ENCODE data around the gene NTNG1. TPM values are rescaled to one million over a fixed set of nuclear protein-coding genes. Genes with fewer than 3 reads are reported as not detected.

The NTNG1 gene
- total RNA-seq, 1 experiment from 2014 or later: not detected

DNA sequence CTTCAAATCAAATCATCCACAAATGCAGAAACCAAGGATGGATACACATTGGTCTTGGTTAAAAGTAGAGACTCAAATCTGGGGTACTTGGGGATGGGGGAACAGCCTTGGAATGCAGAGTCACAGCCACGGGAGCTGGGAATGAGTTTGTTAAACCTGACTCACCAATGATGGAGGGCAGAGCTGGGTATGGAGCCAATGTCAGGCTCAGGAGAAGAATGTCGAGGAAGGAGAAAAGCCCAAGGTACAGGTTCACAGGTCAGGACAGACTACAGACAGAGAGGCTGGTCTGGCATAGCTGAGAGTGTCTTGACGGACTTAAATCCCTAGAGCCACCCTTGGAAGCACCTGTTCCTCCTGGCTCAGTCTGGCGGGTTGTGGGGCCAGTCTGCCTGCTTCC, 237.6 kb downstream of the NTNG1 start:
- DNase-seq: peak; percentile 33 to 43
- Histone ChIP-seq H3K27ac (no peak overlapping the region), H3K4me1 (peaks cover 13% of the 10 kb centered on the region; the same call in 1 of the 2 replicates), H3K27me3 (0 out of 2 replicates have a peak, but pooled peaks cover 3% of the 10 kb centered on the region), H3K36me3 (no peaks in the 10 kb centered on the region), H3K4me3 (no peak overlapping the region), H3K9me3 (replicated peaks) (no peaks in the 10 kb centered on the region)

- H3K36me3 ChIP-seq: no peaks in the 10 kb centered on the region
- DNase-seq: no peak
- H3K27ac ChIP-seq: no peak overlapping the region
- 0 out of 2 replicates have a peak, but pooled peaks cover 3% of the 10 kb centered on the region for H3K27me3 ChIP-seq
- H3K4me1 ChIP-seq: peaks cover 13% of the 10 kb centered on the region; the same call in 1 of the 2 replicates
- no peak overlapping the region for H3K4me3 ChIP-seq
- no peaks in the 10 kb centered on the region for H3K9me3 ChIP-seq (replicated peaks)
These were observed 238.0 kb downstream of the NTNG1 start for GRCh38 chr1:107378866-107379265.

- H3K4me1 ChIP-seq: peaks cover 13% of the 10 kb centered on the region; the same call in 1 of the 2 replicates
- 0 out of 2 replicates have a peak, but pooled peaks cover 3% of the 10 kb centered on the region for H3K27me3 ChIP-seq
- no peaks in the 10 kb centered on the region for H3K9me3 ChIP-seq (replicated peaks)
- H3K4me3 ChIP-seq: no peak overlapping the region
- H3K27ac ChIP-seq: no peak overlapping the region
- no peaks in the 10 kb centered on the region for H3K36me3 ChIP-seq
- no peak for DNase-seq
These were observed 239.0 kb downstream of the NTNG1 start for GRCh38 chr1:107379826-107380225.

- no peaks in the 10 kb centered on the region for H3K9me3 ChIP-seq (replicated peaks)
- H3K4me3 ChIP-seq: no peak overlapping the region
- no peaks in the 10 kb centered on the region for H3K4me1 ChIP-seq
- no peaks in the 10 kb centered on the region for H3K36me3 ChIP-seq
- H3K27ac ChIP-seq: no peak overlapping the region
- DNase-seq: no peak
- H3K27me3 ChIP-seq: no peaks in the 10 kb centered on the region
These were observed 248.9 kb downstream of the NTNG1 start for GRCh38 chr1:107389410-107390396.

DNA sequence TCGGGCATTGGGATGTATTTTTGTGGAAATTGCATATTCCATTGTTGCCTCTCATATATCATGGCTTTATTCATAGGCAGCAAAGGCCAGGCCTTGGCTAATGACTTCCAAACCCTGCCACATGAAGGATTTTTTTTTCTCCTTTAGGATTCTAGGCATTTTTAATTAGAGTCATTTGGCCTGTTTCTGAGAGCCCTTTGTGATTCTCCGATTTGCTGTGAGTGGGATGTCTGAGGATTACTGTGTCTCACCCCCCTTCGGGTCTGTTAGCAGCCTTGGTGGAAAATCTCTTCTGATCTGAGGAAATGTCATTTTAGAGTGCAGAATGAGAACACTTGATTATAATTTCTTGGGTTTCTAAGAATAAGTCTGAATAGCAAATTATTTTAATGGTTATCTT, 253.5 kb downstream of the NTNG1 start:
- no peaks in the 10 kb centered on the region for H3K27me3 ChIP-seq
- no peaks in the 10 kb centered on the region for H3K9me3 ChIP-seq (replicated peaks)
- H3K36me3 ChIP-seq: no peaks in the 10 kb centered on the region
- H3K4me1 ChIP-seq: no peaks in the 10 kb centered on the region
- H3K4me3 ChIP-seq: no peak overlapping the region
- H3K27ac ChIP-seq: no peak overlapping the region
- DNase-seq: no peak

- Histone ChIP-seq H3K4me3 (no peak overlapping the region), H3K27me3 (0 out of 2 replicates have a peak, but pooled peaks cover 4% of the 10 kb centered on the region), H3K4me1 (peaks cover 11% of the 10 kb centered on the region), H3K36me3 (no peaks in the 10 kb centered on the region), H3K27ac (no peak overlapping the region), H3K9me3 (replicated peaks) (no peaks in the 10 kb centered on the region)
- DNase-seq: no peak
These were observed 260.9 kb downstream of the NTNG1 start for GRCh38 chr1:107401704-107402103.

GRCh38 chr1:107404756-107405155, 263.9 kb downstream of the NTNG1 start:
- Histone ChIP-seq H3K9me3 (replicated peaks) (no peaks in the 10 kb centered on the region), H3K4me1 (peaks cover 11% of the 10 kb centered on the region), H3K27ac (no peak overlapping the region), H3K27me3 (0 out of 2 replicates have a peak, but pooled peaks cover 3% of the 10 kb centered on the region), H3K4me3 (no peak overlapping the region), H3K36me3 (no peaks in the 10 kb centered on the region)
- DNase-seq: no peak

DNA sequence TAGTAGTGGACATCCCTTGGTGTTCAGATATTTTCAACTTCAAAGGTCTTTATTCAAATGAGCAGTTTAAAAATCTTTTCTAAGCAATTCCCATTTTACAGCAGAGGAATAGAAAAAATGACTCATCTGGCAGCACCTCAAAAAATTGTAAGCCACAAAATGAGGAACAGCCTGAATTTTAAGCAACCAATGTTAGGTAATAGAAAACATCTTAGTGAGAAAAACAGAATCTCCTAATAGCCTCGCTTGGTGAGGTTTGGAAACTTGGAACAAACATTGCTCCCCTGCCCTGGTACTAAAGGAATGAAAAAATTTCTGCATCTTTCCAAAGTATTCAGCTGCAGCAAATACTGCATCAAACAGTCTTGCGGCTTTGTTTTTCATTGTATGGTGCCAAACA, 264.4 kb downstream of the NTNG1 start:
- H3K4me3 ChIP-seq: no peak overlapping the region
- no peaks in the 10 kb centered on the region for H3K27me3 ChIP-seq
- no peaks in the 10 kb centered on the region for H3K36me3 ChIP-seq
- H3K9me3 ChIP-seq (replicated peaks): no peaks in the 10 kb centered on the region
- no peak overlapping the region for H3K27ac ChIP-seq
- no peak for DNase-seq
- H3K4me1 ChIP-seq: peaks cover 11% of the 10 kb centered on the region

DNA sequence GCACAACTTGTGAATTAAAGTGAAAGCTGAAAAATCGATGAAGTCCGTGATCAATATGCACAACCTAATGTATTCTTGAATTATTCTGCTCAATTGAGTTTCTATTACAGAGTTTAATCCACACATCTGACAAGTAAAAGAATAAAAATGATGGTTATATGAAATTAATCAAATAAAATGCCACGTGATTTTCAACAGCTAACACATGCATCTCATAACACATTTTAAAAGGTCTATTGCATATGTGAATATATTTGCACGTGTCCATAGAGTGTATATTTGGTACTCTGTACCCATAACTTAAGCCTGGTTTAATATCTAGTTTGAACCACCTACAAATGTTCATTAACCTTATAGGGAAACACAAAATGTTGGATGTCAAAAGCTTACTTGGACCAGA, 266.2 kb downstream of the NTNG1 start:
- Histone ChIP-seq H3K36me3 (no peaks in the 10 kb centered on the region), H3K27me3 (no peaks in the 10 kb centered on the region), H3K4me1 (peaks cover 11% of the 10 kb centered on the region), H3K27ac (no peak overlapping the region), H3K4me3 (no peak overlapping the region), H3K9me3 (replicated peaks) (no peaks in the 10 kb centered on the region)
- no peak for DNase-seq

DNA sequence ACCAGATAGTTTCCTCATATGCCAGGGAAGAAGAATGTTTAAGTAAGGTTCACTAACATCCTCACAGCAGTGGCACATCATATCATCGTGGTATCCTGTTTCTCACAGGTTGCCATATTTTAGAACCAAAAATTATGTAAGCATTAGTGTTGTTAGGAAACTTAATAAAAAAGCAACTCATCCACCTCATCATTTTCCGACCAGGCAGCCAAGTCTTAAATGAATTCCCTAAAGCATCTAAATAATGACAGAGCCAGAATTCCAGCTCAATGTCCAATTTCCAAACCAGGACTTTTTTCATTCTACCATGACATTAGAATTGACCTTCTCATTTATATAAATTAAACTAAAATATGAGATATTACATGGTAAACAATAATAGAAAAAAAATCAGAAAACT, 272.7 kb downstream of the NTNG1 start:
- 0 out of 2 replicates have a peak, but pooled peaks cover 2% of the 10 kb centered on the region for H3K36me3 ChIP-seq
- H3K4me1 ChIP-seq: no peaks in the 10 kb centered on the region
- no peak overlapping the region for H3K4me3 ChIP-seq
- peaks cover 2% of the 10 kb centered on the region; the same call in 1 of the 2 replicates for H3K27me3 ChIP-seq
- DNase-seq: no peak
- H3K27ac ChIP-seq: no peak overlapping the region
- H3K9me3 ChIP-seq (replicated peaks): no peaks in the 10 kb centered on the region

DNA sequence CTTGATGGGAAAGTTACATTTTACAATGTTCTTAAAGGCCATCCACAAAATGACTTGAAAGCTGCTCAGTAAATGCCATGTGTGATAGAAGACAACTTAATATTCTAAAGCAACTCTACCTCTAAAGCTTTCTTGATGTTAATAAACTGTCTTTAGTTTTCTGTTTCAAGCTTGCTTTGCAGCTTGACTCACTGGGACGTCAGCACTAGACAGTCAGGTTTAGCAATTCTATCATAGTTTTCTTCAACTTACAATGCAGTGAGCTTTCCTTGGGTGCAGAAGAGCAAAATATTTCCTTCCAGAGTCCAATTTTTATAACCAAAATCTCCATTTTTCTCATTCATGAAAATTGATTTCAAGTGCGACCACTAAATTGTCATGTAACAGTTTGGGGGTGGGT, 273.1 kb downstream of the NTNG1 start:
- Histone ChIP-seq H3K9me3 (replicated peaks) (no peaks in the 10 kb centered on the region), H3K27me3 (peaks cover 2% of the 10 kb centered on the region; the same call in 1 of the 2 replicates), H3K27ac (no peak overlapping the region), H3K4me3 (no peak overlapping the region), H3K36me3 (0 out of 2 replicates have a peak, but pooled peaks cover 2% of the 10 kb centered on the region), H3K4me1 (no peaks in the 10 kb centered on the region)
- no peak for DNase-seq

DNA sequence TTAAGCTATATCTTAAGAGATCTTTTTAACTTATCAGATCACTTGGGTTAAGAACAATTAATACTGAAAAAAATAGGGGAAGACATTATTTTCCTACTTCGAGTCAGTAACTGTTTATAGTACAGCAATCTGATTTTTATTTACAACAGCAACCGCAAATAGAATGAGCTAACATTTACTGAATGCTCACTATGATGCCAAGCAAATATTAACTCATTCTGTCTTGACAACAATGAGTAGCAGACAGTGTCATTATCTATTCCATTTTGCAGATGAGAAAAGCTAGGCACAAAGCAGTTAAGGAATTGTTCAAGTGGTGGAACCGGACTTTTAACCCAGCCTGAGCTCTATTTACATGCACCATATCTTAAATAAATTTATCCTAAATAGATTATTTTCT, 273.7 kb downstream of the NTNG1 start:
- H3K27ac ChIP-seq: no peak overlapping the region
- no peak for DNase-seq

GRCh38 chr1:107415241-107415640, 274.4 kb downstream of the NTNG1 start:
- no peaks in the 10 kb centered on the region for H3K9me3 ChIP-seq (replicated peaks)
- H3K27ac ChIP-seq: no peak overlapping the region
- H3K4me3 ChIP-seq: no peak overlapping the region
- DNase-seq: no peak
- H3K4me1 ChIP-seq: no peaks in the 10 kb centered on the region
- H3K36me3 ChIP-seq: 0 out of 2 replicates have a peak, but pooled peaks cover 2% of the 10 kb centered on the region
- H3K27me3 ChIP-seq: peaks cover 2% of the 10 kb centered on the region; the same call in 1 of the 2 replicates

More for the DNA sequence above, 273.7 kb downstream of the NTNG1 start:
- H3K9me3 ChIP-seq (replicated peaks): no peaks in the 10 kb centered on the region
- no peaks in the 10 kb centered on the region for H3K4me1 ChIP-seq
- peaks cover 2% of the 10 kb centered on the region; the same call in 1 of the 2 replicates for H3K27me3 ChIP-seq
- H3K4me3 ChIP-seq: no peak overlapping the region
- H3K36me3 ChIP-seq: 0 out of 2 replicates have a peak, but pooled peaks cover 2% of the 10 kb centered on the region

GRCh38 chr1:107419003-107419402, 278.2 kb downstream of the NTNG1 start:
- H3K27ac ChIP-seq: no peak overlapping the region
- H3K4me3 ChIP-seq: no peak overlapping the region
- DNase-seq: no peak
- H3K27me3 ChIP-seq: peaks cover 2% of the 10 kb centered on the region; the same call in 1 of the 2 replicates
- no peaks in the 10 kb centered on the region for H3K9me3 ChIP-seq (replicated peaks)
- no peaks in the 10 kb centered on the region for H3K4me1 ChIP-seq
- H3K36me3 ChIP-seq: no peaks in the 10 kb centered on the region

DNA sequence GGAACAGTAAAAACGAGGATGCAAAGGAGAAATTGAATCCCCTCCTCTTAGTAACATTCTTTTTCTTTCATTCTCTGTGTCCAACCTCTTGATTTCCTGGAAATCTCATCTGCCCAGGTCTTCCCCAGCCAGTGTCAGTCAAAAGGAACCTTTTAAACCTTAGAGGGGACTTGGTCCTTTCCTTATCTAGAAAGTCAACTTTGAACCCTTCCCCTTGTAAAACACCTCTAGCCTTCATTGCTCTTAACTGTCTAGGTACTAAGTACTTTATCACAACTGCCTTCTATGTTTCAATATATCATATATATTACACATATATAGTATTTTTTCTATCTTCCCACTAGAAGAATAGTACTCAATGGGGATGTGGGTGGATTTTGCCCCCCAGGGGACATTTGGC, 282.1 kb downstream of the NTNG1 start:
- no peak for DNase-seq
- H3K27ac ChIP-seq: no peak overlapping the region
- no peaks in the 10 kb centered on the region for H3K27me3 ChIP-seq
- no peaks in the 10 kb centered on the region; the same call in 1 of the 2 replicates for H3K36me3 ChIP-seq
- no peak overlapping the region for H3K4me3 ChIP-seq
- H3K4me1 ChIP-seq: no peaks in the 10 kb centered on the region
- H3K9me3 ChIP-seq (replicated peaks): no peaks in the 10 kb centered on the region
